ENCODE results near the gene KLK1. TPM values are rescaled to one million over a fixed set of nuclear protein-coding genes. Genes with fewer than 3 reads are reported as not detected.
"Not testable (repeated sequence)": the region's sequence is repeated elsewhere in the genome, so short reads cannot be mapped to it uniquely, and the experiment has no call there.

KLK1 gene
- total RNA-seq, 2 experiments from 2014 or later, result 0.65 to 0.83 TPM

DNA sequence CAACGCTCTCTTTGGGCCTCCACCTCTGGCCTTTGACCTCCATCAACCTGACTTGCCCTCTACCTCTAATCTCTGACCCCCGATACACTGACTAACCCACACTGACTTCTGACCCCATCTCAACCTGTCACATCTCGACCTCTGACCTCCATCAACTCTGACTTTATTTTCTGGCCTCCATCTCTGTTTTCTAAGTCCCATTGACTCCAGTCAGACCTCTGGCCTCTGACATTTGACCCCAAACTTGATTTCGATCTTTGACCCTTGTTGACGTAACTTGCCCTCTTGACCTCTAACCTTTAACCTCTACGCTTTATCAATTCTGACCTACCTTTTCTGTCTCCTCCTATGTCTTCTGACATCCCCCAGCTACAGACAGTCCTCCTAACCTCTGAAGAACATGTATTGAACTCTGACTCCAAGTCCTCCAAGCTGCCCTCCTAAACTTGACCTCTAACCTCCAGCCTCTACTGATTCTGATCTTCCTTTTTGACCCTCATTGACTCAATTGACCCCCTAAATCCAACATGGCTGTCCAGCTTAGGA lies 32.6 kb downstream of the KLK1 start:
- Mint-ChIP-seq H3K4me3 (no peak overlapping the region), H3K27ac (no peak overlapping the region), H3K4me1 (ENCODE audit: low read depth) (peaks cover 8% of the 10 kb centered on the region), H3K36me3 (ENCODE audit: low read depth) (peaks cover 10% of the 10 kb centered on the region), H3K27me3 (no peaks in the 10 kb centered on the region), H3K9me3 (no peaks in the 10 kb centered on the region)
- ChIA-PET CTCF (interaction anchor here (3.1 kb wide), 1 partner anchor 131 kb away, joined by 10 read pairs; no protein-coding TSS in a partner anchor), POLR2A (interaction anchor here (0.7 to 9.4 kb wide), 2 partner anchors 10 to 12 kb away, joined by 3 to 99 read pairs; no protein-coding TSS in a partner anchor)
- DNase-seq (no peak), ATAC-seq (no peak)
- intact Hi-C loops (cut with micrococcal nuclease), result no loop called here
- TF ChIP-seq, protein P1, sequence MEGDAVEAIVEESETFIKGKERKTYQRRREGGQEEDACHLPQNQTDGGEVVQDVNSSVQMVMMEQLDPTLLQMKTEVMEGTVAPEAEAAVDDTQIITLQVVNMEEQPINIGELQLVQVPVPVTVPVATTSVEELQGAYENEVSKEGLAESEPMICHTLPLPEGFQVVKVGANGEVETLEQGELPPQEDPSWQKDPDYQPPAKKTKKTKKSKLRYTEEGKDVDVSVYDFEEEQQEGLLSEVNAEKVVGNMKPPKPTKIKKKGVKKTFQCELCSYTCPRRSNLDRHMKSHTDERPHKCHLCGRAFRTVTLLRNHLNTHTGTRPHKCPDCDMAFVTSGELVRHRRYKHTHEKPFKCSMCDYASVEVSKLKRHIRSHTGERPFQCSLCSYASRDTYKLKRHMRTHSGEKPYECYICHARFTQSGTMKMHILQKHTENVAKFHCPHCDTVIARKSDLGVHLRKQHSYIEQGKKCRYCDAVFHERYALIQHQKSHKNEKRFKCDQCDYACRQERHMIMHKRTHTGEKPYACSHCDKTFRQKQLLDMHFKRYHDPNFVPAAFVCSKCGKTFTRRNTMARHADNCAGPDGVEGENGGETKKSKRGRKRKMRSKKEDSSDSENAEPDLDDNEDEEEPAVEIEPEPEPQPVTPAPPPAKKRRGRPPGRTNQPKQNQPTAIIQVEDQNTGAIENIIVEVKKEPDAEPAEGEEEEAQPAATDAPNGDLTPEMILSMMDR (IDR thresholded peaks at IDR 0.05), result no peak

DNA sequence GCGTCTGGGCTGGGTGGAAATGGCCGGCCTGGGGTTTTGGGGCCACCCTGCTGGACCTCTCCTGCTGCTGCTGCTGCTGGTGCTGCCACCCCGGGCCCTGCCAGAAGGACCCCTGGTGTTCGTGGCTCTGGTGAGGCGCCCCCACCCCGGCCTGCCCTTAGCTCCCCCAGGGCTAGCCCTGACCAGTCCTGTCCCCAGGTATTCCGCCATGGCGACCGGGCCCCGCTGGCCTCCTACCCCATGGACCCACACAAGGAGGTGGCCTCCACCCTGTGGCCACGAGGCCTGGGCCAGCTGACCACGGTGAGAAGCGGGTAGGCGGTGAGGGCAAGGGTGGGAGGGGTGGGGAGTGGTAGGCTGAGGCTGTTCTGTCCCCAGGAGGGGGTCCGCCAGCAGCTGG lies 33.2 kb downstream of the KLK1 start, which contains the start of gene ACP4:
Gene ACP4 (plus strand): TSS at position 20 of the 400 bp plus-strand sequence. CDS start 0 bp downstream, at position 20.
- Mint-ChIP-seq H3K4me3 (no peak within 1 kb of the TSS), H3K27me3 (no peaks in the 10 kb centered on the region), H3K27ac (no peak within 1 kb of the TSS), H3K36me3 (ENCODE audit: low read depth) (peaks cover 6% of the 10 kb centered on the region), H3K4me1 (ENCODE audit: low read depth) (peaks cover 8% of the 10 kb centered on the region), H3K9me3 (no peaks in the 10 kb centered on the region)
- DNase-seq (no peak), ATAC-seq (no peak)
- TF ChIP-seq, protein P1 (IDR thresholded peaks at IDR 0.05), result no peak
- CTCF ChIA-PET, result interaction anchor here (3.1 kb wide), 1 partner anchor 132 kb away, joined by 10 read pairs; no protein-coding TSS in a partner anchor
- POLR2A ChIA-PET, result interaction anchor here (0.7 to 9.4 kb wide), 2 partner anchors 10 to 12 kb away, joined by 3 to 99 read pairs; no protein-coding TSS in a partner anchor
- intact Hi-C loops (cut with micrococcal nuclease), result no loop called here

DNA sequence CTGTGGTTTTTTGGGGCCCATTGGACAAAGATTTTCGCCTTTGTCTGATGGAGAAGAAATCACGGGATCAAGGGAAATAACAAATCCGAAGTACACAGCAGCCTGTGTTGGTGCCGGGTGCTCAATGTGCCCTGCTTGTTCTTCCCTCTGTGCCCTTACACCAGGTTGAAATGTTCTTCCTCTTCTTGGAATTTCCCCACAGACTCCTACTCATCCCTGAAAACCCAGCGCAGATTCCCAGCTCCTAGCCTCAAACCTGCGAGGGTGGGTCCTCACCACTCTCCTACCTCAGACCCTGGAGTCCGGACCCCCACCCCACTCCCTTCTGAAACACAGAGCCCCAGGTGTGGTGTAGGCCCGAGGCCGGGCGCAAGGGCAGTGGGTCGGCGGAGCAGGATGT lies 38.3 kb downstream of the KLK1 start:
- Mint-ChIP-seq H3K36me3 (ENCODE audit: low read depth) (no peaks in the 10 kb centered on the region), H3K4me1 (ENCODE audit: low read depth) (no peaks in the 10 kb centered on the region), H3K27ac (no peak overlapping the region), H3K27me3 (peaks cover 14% of the 10 kb centered on the region), H3K4me3 (no peak overlapping the region), H3K9me3 (no peaks in the 10 kb centered on the region)
- POLR2A ChIA-PET, result interaction anchor here (1.0 to 1.7 kb wide), 2 partner anchors 9 to 43 kb away, joined by 3 to 5 read pairs; no protein-coding TSS in a partner anchor
- CTCF ChIA-PET, result no interaction called here
- DNase-seq (no peak), ATAC-seq (no peak)
- intact Hi-C loops (cut with micrococcal nuclease), result loop anchor here (10.0 kb wide), 1 partner anchor 251 kb away; no protein-coding TSS in a partner anchor
- TF ChIP-seq, protein P1 (IDR thresholded peaks at IDR 0.05), result no peak

DNA sequence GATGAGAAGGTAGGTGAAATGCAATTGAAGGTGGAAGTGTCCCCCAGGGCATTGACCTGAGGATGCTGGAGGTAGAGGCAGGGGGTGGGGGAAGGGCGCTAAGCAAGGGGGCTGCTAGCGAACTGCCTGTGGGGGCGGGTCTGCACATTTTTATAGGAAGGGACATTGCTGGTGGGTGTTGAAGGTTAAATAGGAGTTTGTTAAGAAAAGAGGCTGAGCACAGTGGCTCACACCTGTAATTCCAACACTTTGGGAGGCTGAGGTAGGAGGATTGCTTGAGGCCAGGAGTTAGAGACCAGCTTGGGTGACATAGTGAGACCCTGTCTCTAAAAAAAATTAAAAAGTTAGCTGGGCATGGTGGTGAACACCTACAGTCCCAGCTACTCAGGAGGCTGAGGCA lies 38.9 kb downstream of the KLK1 start:
- H3K4me1 Mint-ChIP-seq (ENCODE audit: low read depth), result no peaks in the 10 kb centered on the region
- ChIA-PET CTCF (interaction anchor here (1.2 to 2.9 kb wide), 7 partner anchors 8 to 300 kb away, joined by 3 to 16 read pairs (median 6); no protein-coding TSS in a partner anchor), POLR2A (interaction anchor here (1.0 to 1.7 kb wide), 2 partner anchors 10 to 44 kb away, joined by 3 to 5 read pairs; no protein-coding TSS in a partner anchor)
- no peak for DNase-seq
- H3K27ac Mint-ChIP-seq, result no peak overlapping the region
- no peaks in the 10 kb centered on the region for H3K9me3 Mint-ChIP-seq
- no peak for ATAC-seq
- TF ChIP-seq, protein P1 (IDR thresholded peaks at IDR 0.05), result no peak
- H3K27me3 Mint-ChIP-seq, result peaks cover 19% of the 10 kb centered on the region
- no peak overlapping the region for H3K4me3 Mint-ChIP-seq
- intact Hi-C loops (cut with micrococcal nuclease), result loop anchor here (5.0 to 10.0 kb wide), 4 partner anchors 62 to 250 kb away; partner anchors contain the start of gene CLEC11A
- H3K36me3 Mint-ChIP-seq (ENCODE audit: low read depth), result no peaks in the 10 kb centered on the region

DNA sequence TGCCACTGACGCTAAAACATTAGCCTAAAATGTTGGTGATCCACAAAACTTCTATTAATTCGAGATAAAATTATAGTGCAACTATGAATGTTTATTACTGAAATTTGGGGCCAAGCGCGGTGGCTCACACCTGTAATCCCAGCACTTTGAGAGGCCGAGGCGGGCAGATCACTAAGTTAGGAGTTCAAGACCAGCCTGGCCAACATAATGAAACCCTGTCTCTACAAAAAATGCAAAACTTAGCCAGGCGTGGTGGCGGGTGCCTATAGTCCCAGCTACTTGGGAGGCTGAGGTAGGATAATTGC lies 39.8 kb downstream of the KLK1 start:
- H3K9me3 Mint-ChIP-seq; H3K4me1 Mint-ChIP-seq (ENCODE audit: low read depth); H3K36me3 Mint-ChIP-seq (ENCODE audit: low read depth); H3K27ac Mint-ChIP-seq; H3K4me3 Mint-ChIP-seq; DNase-seq; ATAC-seq: not testable (repeated sequence)
- POLR2A ChIA-PET, result interaction anchor here (1.0 kb wide), 1 partner anchor 14 kb away, joined by 3 read pairs; no protein-coding TSS in a partner anchor
- intact Hi-C loops (cut with micrococcal nuclease), result loop anchor here (5.0 to 10.0 kb wide), 4 partner anchors 61 to 249 kb away; partner anchors contain the start of gene CLEC11A
- CTCF ChIA-PET, result interaction anchor here (0.6 to 2.9 kb wide), 16 partner anchors 9 to 415 kb away, joined by 3 to 16 read pairs (median 4); no protein-coding TSS in a partner anchor
- H3K27me3 Mint-ChIP-seq, result peaks cover 28% of the 10 kb centered on the region
